Activated CD8-positive, alpha-beta memory T cell treated with anti-CD3 and anti-CD28 coated beads for 4 hours (primary cell): ENCODE results near the gene SDHC.

ENCODE experiments used
- DNase-seq, 2 donors: peaks; one replicate each; pipeline ENCODE4 v3.0.0-alpha.2; 2020; ENCODE audit warnings: low read depth in 2 of 2

Gene SDHC

DNA sequence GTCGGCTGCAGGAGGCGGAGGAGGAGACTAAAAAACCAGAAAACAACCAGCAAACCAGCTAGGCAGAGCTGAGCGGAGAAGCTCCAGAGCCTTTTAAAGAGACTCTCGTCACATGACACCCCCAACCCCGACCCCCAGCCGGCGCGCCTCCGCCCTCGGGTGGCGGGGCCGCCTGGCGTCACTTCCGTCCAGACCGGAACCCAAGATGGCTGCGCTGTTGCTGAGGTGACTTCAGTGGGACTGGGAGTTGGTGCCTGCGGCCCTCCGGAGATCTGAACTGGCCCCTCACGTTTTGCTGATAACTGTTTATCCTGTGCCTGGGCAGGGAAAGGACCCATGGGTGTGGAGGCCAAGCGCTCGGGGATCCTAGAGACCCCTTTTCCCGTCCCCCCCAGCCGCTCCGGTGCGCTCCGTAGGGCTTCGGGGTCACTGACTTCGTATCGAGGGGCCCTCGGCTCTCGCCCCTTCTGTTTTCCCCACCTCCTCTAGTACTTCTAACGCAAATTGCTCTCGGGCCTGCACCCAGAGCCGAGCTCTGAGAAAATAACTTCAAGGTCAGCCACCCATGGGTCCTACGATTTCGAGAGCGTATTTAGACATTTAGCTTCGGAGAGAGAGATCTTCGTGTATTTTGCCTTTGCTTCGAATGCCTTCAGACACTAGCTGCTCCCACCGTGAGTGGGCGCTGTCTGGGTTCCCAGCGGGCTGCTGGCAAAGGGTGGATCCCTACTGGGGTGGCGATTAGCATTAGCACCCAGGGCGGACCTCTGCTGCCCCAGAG is at the start of gene SDHC:
SDHC (plus strand) TSS at position 181 of the 781 bp plus-strand sequence; CDS start at position 206, 25 bp downstream.
- DNase-seq = peak; percentile 78 to 82

DNA sequence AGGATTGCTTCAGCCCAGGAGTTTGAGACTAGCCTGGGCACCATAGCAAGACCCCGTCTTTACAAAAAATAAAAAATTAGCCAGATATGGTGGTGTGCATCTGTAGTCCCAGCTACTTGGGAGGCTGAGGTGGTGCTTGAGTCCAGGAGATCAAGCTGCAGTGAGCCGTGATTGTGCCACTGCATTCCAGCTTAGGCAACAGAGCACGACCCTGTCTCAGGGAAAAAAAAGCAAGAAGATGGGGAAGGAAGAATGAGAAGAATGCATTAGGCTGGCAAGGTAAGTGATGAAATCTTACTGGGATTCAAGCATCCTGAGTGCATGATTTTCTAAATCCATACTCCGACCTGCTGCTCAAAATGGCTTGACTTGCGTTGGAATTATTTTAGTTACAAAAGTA is 48.9 kb upstream of the SDHC start:
- no peak for DNase-seq

DNA sequence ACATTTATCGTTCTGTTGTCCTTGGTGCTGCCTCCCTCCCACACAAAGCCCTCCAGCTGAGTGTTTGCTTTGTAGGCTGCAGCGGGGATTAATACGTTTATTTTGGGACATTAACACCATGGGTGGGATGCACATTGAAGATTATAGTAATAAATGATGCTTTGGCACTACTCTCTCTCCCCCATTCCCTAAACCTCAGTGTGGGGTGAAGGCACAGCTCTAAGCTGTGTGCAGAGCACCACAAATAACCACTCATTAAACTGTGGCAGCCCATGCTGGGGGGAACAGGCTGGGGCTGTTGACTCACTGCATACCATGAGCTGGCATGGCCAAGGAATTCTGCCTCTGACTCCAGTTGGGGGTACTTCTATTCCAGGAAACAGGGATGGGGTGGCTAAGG is 48.0 kb upstream of the SDHC start:
- DNase-seq = no peak

DNA sequence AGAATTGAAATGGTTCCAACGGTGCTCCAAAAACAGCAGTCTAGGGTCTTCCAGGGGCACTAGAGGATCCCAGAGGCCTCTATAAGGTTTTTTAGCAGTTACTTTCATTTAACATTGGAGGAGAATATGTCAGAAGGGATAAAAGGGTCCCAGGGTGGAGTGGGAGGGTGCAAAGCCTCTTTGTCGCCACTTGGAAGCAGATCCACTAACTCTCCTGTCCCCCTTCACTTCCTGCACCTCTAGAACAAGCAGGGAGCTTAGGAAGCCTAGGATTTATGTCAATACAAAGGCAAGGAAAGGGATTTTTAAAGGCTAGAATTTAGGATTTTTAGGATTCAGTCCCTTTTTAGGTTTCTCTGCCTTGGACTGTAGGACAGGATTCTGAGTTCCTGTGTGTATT is 47.3 kb upstream of the SDHC start:
- no peak for DNase-seq

DNA sequence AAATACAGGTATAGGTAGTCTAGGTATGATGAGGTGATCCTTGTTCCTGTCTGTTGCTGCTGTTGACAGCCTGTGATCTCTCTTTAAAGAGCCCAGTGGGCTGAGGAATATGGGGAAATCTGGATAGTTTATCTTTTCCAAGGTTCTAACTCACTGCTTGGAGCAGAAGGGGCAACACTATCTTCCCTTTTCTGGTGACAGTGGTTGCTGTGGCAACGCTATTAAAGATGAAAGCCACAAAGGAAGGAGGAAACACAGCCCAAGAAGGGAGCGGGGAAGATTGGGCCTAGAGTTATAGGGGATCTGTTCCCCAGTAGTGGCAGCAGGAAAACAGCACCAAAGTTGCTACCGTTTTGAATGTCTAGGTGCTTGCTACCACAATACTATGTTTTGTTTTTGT is 46.9 kb upstream of the SDHC start:
- DNase-seq = no peak

- no peak for DNase-seq
These were observed 40.8 kb upstream of the SDHC start for GRCh38 chr1:161273402-161273801.

DNA sequence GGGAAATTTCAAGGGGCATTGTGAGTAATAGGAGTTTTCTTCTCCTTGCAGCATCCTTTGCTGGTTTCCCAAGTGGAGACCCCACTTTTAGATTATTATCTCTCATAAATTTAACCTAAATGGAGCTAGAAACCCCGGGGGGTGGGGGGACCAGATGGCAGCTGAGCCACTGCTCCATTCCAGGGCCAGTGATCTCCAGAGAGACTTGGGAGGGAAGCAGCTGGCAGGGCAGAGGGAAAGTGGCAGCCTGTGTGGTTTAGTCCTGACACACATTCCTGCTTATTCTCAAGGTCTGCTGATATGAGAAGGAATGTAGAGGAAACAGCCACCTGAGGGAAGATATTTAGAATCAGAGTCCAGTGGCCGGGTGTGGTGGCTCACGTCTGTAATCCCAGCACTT is 39.3 kb upstream of the SDHC start:
- DNase-seq = no peak

GRCh38 chr1:161282991-161283390 is 31.2 kb upstream of the SDHC start:
- no peak for DNase-seq

GRCh38 chr1:161285113-161285512 is 29.1 kb upstream of the SDHC start:
- no peak for DNase-seq

DNA sequence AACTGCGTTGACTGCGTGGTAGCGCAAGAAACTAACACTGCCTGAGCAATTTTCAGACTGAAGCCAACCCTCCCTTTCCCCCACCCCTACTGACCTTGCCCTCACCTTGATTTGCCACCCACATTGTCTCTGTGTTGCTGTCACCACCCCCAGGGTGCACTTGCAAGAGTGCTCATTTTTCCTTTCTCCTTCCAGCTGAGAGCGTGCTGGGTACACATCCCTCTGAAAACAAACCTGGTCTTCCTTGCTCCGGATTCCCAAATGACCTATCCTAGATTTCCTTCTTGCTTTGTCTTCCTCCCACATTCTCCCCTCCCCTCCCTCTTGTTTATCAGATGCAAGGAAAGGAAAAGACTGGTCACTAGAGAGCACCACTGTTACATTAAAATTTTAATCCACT is 28.7 kb upstream of the SDHC start:
- no peak for DNase-seq

DNA sequence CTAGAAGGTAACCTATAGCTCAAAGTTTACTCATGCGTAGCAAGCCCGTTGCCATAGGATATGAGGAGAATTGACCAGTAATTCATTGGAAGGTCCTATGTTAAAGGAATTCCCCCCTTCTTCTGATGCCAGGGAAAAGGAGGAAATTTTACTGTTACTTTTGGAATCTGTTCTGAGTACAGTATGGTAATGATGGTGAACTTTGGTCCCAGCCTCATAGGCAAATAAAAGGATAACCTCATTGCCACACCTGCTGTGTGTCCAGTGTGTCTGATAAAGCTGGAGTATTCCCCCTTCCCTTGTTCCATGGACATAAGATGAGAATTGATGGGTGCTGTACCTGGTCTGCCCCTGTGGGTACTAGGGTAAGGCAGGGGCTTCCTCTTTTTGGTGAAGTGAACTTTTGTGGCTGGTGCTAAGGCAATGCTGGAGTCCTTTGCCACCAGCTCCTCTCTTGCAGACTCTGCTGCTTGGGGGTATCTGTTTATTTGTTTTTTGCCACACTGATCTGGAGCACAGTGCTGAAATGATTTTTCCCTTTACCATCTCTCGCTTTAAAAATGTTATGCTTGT is 26.6 kb upstream of the SDHC start:
- no peak for DNase-seq

GRCh38 chr1:161290779-161291178 is 23.4 kb upstream of the SDHC start:
- no peak for DNase-seq

DNA sequence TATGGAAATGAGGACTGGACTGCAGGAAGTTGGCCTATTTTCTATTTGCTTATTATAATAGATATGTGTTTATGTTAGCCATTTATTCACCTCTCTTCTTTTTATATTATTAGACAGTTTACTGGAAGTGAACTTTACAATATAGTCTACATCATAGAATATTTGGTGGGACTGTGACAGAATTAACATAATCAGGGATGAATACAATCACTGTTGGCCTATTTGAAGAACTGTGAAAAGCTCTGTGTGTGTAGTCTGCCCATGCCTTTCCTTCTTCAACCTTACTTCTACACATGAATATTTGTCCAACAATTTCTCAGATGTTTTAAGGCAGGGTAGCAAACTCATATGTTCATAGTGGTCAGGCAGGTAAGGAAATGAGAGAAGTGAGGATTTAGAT is 16.8 kb upstream of the SDHC start:
- DNase-seq = no peak

- no peak for DNase-seq
These were observed 16.1 kb upstream of the SDHC start for GRCh38 chr1:161298116-161298515.

- DNase-seq = no peak
These were observed 14.8 kb upstream of the SDHC start for GRCh38 chr1:161299347-161299746.

GRCh38 chr1:161300478-161300877 is 13.7 kb upstream of the SDHC start:
- no peak for DNase-seq

GRCh38 chr1:161304927-161305866 is 9.0 kb upstream of the SDHC start:
- DNase-seq = no peak

DNA sequence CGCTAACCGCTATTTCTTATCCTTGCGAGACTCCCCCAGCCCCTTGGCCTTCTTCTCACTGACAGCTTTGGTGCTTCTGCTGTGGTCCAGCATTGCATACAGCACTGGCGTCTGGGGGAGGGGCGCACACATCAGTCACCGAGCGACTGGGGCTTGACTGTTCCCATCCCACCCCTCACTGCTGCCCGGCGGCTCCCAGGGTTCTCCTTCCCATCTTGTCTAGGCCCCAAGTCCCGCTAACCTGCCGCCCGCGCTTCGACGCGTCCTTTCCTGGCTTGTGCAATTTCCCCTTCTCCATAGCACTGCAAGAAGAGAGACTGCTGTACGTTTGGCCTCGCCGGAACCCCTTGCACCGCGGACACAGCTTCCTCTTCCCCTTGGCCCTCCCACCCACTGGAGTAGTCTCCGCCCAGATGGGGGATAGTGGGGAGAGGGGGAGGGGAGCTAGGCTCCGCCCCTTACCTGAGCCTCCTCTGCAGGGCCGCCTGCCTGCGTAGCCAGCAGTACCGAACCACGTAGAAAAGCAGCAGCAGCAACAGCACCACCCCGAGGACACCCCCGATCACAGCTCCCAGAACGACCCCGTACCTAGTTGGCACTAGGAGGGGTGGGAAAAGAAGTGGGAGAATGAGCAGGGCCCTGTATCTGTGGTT is 8.2 kb upstream of the SDHC start:
- DNase-seq = peak; percentile 69 to 70

DNA sequence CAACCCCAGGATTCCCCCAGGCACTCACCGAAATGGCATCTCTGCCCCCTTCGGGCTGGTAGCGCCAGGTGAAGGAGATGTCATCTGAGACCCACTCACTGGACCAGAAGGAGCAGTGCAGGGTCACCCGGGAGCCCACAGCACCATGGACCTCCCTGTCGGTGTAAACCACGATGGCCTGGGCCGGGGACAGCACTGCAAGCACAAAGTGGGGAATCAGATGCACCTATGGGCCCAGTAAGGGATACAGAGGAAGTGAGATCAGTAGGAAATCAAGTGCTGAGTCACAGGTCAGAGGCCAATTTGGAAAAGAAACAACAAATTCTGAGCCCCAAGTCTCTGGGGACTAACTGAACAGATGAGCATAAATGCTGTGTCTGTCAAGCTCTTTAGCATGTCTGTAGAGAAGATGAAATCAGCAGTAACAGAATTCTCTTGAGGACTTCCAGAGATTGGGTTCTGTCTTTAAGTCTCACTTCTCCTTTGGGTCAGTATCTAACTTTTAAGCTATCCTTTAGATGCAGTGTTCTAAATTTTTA is 6.9 kb upstream of the SDHC start:
- DNase-seq = no peak

DNA sequence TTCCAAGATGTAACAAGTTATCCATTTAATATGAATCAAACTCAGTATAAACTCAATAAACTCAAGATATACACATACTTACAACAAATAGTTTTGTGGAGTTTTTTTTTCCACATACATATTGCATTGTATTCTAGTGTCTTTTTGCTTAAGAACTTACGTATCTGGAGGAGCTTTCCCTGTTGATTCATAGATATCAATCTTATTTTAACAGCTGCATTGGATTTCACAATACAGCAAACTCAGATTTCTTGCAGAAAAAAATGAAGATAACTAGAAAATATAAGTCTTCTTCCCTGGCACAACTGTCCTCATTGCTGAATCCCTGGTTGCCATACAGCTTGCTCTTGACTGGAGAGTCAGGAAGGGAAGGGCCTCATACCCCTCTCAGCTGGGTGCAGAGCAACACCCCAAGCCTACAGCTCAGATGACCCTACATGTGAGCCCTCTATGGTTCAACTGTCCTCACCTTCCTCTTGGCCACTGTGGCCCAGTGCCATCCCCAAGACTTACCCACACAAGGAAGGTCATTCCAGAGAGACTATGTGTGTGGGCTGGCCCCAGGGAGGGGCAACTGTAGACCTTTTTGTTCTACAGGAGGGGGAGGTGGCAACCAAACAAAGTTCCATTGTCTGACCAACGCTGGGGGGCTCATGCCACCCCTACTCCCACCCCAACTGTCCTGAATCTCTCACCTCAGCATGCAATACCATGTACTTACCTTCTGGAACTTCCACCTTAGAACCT is 6.1 kb upstream of the SDHC start:
- no peak for DNase-seq

- DNase-seq = no peak
These were observed 4.3 kb upstream of the SDHC start, which contains the start of gene MPZ for GRCh38 chr1:161309868-161310267. MPZ (minus strand) TSS chr1:161309968; CDS start chr1:161309905, 63 bp downstream.
